ENCODE data around the gene UMODL1.
A peak's percentile ranks its signal among the peaks of the same experiment; 100 is the strongest.

Gene UMODL1

DNA sequence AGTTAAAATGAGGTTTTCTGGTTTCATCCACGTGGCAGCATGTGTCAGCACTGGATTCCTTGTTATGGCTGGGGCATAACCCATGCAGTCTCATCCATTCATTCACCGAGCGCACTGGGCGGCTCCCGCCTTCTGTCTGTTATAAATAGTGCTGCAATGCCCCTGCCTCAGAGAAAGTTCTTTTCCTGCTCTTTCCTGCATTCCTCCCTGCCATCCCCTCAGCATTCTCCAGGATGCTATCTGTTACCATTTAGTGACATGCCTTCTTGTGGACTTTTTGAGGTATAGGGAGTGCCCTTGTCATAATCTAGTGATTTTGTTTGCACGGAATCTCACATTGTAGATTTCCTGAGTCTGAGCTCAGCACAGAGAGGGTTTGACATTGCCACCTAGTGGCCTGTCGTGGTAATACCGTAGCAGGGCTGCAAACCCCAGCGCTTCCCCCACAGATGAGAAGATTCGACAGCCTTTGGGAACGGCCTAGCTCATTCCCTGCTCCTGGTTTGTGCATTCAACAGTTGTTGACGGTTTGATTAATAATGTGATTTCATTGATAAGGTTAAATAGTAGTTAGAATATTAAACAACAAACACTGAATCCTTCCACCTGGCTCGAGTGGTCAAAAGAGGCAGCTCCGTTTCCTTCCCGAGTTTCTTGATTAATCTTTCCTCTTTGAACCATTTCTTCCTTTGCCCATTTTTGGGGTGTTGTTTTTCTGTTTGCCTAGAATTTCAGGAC, 46.3 kb downstream of the UMODL1 start:
- DNase-seq, result peak; percentile 87

DNA sequence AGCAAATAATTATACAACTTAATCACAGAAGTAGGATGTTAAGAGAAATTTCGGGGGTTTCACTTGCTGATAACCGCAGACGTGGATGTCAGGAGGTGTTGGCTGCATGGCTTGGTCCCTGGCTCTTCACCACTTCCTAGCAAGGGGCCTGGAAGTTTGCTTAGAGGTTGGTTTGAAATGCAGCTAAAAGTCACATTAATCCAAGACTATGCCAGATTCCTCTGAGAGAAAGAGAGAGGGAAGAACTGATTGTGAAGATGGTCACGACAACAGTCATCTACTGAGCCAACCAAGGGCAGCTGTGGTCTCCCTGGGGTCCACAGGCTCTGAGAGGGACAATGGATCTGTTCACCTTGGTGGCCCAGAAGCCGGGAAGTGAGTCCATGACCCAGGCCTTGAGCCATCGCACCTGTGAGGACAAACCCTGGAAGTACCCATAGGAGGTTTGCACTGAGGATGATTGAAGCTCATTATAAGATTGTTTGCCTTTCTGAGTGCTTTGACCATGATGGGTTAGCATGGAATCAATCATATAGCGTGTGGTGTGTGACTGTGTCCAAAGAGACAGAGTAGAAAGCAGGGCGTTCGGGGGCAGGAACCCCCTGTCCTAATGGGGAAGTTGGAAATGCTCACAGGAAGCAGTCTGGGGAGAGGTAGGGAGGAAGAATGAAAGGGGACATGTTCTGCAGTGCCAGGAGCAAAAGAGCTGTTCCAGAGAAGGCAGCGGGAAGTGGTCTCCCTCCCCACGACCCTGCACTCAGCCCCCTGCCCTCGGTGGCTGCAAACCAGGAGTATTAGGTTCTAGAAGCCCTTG, 47.1 kb downstream of the UMODL1 start:
- no peak for DNase-seq

DNA sequence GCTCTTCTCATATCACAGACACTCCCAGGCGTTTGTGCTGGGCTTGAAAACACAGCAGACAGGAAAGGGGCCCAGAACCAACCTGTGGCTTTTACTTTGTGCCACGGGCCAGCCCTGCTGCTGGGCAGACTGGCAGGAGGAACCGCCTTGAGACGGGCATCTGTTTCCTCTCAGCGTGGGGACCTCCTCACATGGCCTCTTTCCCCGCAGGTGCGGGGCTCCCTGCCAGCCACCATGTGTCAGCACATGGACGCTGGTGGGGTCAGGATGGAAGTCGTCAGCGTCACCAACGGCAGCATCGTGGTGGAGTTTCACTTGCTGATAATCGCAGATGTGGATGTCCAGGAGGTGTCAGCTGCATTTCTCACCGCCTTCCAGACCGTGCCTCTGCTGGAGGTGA, 47.8 kb downstream of the UMODL1 start:
- DNase-seq, result no peak

DNA sequence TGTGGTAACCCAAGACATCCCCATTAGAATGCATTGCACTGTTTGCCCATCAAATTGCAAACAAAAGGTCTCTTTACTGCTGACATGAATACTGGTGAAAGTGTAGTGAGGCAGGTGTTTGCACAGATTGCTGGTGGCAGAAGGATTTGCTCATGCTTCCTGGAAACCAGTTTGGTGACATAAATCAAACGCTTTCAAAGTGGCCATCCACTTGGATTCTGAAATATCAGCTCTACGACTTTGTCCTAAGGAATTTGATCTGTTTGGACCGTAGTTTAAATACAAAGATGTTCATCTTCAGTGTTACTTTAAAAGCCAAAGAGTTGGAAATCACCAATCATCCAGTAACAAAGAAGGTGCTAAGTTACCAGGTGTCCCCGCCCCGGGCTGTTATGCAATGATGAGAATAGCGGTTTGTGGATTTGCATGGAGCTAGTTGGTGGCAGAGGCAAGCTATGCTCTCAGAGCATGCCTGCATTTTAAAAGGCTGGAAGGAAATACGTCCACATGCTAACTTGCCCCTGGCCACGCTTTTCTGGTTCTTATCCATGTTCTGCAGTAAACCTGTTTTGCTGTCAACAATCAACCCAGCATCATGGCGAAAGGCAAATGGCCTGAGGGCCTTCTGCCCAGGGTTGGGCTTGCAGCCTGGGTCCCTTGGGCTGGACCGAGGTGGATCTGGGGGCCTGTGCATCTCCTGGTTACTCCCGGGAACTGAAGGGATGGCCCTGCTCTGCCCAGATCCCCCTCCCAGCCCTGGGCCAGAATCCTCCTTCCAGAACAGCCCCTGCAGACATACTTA, 49.2 kb downstream of the UMODL1 start:
- DNase-seq, result no peak

DNA sequence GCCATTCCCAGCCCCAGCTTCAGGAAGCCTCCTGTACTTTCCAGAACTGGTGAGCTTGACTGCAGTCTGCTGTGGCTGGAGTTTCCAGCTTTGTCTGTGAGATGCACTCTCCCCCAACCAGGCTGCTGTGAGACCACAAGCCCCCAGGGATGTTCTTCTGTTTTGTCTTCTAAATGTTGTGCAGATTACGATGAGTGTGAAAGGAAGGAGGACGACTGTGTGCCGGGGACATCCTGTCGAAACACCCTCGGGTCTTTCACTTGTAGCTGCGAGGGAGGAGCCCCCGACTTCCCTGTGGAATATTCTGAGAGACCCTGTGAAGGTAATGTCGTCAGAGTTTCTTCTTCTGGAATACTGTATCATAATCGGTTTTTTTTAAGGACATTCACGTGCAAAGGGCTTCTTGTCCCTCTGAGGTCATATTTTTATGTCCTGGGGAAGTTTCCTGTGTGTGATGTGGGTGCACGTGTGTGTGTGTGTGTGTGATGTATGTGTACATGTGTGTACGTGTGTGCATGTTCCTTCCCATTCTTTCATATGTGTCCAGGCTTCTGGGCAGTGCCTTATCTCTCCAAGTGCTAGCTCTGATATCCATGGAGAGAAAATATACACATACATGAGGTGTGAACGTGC, 49.9 kb downstream of the UMODL1 start:
- no peak for DNase-seq

DNA sequence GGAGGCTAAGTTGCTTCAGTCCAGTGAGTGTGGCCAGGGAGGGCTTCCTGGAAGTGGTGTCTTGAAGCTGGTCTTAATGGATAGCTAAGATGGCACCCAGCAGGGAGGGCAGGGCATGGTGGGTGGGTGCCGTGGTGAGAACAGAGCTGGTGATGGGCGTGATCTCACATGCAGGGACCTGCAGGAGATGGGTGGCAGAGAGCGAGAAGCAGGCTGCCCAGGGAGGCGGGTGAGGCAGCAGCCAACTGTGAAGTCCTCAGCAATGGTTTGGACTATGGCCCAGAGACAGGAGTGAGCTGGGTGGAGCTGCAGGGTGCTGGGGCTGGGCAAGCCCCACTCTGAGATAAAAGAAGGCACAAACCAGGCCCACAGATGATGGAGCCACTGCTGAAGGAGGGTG, 50.7 kb downstream of the UMODL1 start:
- no peak for DNase-seq

DNA sequence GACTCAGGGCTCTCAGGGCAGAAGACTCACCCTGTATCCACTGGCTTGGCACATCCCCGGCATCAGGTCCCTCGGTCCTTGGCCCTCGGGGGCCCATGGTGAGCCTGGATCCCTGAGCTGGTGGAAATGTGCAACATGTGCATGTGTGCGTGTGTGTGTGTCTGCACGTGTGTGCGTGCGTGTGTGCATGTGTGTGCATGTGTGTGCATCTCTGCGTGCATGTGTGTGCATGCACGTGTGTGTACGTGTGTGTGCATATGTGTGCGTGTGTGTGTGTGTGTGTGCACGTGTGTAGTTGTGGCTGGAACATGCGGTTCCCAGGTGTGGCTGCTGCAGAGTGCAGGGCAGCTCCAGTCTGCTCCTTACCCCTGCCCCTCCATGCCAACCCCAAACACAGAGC, 51.3 kb downstream of the UMODL1 start:
- DNase-seq, result no peak

DNA sequence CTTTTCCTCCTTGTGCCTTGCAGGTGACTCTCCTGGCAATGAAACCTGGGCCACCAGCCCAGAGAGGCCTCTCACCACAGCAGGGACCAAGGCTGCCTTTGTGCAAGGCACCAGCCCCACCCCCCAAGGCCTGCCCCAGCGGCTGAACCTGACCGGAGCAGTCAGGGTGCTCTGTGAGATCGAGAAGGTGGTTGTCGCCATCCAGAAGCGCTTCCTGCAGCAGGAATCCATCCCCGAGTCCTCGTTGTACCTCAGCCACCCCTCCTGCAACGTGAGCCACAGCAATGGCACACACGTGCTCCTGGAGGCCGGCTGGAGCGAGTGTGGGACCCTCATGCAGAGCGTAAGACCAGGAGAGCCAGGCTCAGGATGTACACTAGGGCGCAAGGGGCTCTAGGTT, 51.7 kb downstream of the UMODL1 start:
- DNase-seq, result no peak

DNA sequence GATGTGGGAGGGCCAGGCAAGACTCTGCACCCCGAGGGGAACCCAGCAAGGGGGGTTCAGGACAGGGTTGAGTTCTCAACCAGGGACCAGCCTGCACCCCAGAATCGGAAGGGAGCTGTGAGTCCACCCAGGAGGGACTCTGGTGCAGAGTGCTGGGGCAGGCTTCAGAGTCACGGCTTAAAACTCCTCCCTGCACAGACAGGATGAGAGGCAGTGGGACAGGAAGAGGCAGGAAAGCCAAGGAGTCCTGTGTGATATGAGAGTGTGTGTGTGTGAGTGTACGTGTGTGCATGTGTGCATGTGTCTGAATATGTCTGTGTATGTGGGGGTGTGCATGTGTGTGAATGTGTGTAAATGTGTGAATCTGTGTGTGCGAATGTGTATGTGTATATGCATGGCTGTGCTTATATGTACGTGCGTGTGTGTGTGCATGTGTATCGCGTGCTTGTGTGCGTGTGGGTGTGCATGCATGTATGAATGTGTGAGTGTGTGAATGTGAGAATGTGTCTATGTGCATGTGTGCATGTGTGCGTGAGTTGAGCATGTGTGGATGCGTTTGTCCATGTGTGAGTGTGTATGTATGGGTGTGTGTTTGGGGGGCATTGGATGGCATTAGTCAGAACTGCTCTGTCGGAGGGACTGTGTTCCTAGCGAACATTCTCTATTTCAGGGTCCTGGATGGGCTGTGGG, 52.2 kb downstream of the UMODL1 start:
- no peak for DNase-seq

DNA sequence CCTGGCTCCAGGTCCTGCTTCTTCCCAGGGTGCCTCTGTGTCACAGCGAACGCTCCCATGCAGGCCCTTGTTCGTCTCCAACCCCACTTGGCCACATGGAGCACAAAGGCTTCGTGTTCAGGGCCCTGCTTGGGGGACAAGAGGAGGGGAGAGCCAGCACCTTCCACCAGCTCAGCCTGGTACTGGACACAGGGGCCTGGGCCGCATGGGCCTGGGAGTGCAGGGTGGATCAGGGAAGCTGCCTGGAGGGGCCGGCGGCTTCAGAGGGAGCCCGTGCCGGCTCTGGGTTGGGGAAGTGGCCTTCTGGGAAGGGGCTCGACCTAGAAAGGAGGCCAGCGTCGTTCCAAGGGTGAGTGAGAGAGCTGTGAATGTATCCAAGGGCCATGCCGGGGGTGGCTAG, 53.0 kb downstream of the UMODL1 start:
- DNase-seq, result no peak

DNA sequence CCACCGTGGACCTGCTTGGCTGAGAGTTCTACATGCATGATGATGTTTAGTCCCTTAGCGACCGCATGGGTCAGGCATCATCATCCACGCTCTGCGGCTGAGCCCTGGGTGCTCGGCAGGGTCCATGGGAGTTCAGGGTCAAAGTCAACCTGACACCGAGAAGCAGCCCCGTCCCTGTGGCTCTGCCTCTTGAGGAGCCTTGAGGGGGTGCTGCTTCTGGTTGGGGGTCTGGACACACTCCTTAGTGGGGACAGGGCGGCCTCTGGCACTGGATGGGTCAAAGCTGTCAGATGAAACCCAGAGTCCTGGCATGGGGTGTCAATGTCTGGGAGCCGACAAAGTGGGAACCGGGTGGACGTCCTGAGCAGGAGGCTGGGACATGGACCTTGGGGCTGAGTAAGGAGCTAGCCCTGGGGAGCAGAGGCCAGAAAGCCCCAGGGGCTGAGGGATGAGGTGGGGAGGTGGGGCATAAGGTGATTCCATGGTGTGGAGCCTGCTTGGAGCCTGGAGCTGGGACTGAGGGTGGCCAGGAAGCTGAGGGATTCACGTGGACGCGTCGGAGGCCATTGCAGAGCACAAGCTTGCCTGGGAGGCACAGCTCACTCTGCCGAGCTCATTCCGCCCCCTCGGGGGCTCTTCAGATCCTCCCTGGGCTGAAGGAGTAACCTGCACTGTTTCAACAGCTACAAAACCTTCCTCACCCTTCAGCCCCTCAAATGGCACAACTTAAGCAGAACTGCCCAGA, 53.9 kb downstream of the UMODL1 start:
- no peak for DNase-seq

DNA sequence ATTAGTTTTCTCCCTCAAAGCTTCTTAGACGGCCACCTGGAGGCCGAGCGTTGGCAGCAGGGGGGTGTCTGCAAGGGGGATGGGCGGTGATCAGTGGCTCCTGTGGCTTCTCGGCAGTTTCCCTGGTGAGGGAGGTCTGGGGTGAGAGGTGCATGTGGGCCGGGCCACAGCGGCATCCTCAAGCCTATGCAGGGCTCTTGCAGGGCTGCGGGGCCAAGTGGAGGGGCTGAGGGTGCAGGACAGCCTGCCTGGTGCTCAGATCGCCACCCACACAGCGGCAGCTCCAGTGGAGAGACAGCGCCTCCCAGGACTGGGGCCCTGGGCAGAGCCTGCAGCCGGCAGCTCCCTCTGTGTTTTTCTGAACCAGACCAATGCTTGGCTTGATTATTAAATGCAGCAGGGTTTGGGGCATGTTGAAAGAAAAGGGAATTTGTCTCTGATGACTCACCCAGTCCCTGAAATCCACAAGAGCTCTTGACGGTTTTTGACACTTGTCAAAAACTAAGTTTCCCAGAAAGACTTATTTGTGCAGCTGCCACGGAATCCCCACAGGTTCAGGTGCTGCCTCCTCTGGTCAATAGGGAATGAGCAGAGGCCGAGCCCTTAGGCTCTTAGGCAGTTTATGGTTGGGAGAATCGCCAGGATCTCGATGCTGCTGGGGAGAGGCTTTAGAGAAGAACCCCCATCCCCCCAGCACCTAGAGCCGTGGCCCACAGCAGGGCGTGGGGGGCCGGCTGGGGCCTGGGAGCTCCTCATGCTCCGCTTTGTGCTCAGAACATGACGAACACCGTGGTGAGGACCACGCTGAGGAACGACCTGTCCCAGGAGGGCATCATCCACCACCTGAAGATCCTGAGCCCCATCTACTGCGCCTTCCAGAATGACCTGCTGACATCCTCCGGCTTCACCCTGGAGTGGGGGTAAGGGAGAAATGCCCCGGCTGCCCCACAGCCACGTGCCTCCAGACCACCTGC, 54.7 kb downstream of the UMODL1 start:
- DNase-seq, result no peak

DNA sequence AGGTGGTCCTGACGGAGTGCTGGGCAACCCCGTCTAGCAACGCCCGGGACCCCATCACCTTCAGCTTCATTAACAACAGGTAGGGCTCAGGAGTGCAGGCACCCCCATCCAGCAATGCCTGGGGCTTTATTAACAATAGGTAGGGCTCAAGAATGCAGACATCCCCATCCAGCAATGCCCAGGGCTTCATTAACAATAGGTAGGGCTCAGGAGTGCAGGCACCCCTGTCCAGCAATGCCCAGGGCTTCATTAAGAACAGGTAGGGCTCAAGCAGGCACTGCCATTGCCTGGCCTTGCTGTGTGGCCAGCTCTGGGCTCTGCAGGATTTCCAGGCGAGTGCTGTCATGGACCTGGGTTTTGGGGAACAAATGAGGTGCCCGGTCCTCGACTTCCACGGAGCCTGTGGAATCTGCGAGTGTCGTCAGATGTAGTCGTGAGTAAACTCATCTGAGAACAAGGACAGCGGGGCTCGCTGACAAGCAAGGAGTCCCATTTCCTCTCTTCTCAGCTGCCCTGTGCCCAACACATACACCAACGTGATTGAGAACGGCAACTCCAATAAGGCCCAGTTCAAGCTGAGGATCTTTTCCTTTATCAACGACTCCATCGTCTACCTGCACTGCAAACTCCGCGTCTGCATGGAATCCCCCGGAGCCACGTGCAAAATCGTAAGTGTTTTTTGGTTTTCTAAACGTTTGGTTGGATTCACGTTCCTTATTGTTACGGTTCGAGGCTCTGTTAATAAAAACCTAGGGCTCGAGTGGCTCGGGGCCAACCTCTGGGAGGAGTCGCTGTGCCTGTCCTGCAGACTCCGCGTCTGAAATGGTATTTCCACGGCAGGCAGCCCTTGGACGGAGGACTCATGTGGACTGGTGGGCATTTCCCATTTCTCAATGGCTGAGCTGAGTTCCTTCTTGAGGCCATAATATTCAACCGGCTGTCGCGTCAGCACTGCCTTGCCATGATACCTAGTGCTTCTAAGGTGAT, 56.3 kb downstream of the UMODL1 start:
- DNase-seq, result no peak

DNA sequence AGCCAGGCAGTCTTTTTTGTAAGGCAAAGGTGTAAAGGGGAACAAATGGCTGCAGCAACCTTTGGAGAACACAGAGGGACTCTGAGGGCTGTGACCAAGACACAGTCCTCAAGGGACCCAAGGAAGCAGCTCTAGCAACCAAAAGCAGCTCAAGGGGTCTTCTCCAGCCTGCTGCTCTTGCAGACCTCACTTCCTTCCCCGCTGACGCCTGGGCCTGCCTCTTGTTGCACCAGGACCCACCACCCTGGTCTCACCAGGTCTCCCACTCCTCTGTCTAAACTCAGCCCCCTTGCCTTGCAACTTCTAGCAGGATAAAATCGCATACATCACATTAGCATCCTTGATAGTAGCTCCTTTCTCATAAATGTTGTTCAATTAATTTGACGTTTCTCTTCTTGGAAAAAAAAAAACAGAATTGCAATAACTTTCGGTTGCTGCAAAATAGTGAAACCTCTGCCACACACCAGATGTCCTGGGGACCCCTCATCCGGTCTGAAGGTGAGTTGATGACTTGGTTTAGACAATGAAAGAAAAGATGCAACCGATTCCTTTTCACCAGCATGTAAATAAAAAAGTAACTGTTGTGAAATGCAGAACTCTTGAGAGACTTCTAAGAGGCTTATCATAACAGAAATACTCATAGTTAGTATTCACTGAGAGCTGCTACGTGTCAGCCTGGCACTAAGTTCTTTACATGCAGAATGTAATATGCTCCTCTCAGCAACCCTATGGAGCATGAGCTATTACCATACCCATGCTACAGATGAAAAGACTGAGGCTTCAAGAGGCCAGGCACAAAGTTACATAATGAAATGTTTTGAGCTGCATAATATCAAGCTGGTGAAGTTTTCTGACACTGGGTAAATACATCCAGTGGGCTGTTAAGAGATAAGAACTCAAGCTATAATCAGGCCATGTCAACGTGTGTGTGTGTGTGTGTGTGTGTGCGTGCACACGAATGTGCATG, 58.5 kb downstream of the UMODL1 start:
- DNase-seq, result no peak

DNA sequence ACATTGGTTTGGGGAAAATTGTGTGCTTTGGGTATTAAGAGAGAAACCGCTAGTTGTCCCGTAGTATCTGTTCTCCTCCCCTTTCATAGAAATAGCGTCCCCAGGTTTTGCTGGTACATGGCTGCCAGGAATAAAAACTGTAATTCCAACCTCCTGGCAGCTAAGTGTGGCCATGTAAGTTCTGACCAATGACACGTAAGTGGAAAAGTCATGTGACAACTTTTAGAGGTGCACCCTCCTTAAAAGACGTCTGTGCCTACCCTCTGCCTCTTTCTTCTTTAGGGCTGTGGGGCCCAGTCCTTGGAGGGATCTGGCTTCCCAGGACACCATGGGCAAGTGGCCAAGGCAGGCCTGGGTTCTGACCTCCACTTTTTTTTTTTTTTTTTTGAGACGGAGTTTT, 59.3 kb downstream of the UMODL1 start:
- no peak for DNase-seq

DNA sequence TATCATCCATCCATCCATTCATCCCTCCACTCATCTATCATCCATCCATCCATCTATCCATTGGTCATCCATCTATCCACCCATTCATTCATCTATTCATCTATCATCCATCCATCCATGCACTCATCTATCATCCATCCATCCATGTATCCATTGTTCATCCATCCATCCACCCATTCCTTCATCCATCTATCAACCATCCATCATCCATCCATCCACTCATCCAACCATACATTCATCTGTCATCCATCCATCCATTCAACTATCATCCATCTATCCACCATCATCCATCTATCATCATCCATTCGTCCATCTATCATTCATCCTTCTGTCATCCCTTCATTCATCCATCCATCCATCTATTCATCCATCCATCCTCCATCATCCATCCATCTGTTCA, 61.1 kb downstream of the UMODL1 start:
- no peak for DNase-seq

DNA sequence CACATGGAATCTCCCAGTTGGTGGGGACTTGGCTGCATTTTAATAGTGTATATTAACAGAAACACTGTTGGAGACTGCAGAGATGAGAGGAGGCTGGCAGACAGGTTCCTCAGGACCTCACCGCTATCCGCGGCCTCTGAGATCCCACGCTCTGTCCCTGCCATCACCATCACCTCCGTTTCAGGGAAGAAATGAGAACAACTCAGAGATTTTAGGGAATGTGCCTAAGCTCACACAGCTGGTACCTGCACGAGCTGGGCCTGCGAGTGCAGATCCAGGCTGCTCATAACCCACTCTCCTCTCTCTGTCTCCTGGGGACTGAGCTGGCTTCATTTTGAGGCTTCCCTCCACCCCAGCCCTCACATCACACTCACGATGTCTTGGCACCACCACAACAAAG, 62.0 kb downstream of the UMODL1 start:
- DNase-seq, result no peak

Data from right forelimb (tissue), 1 donor.